Spleen (tissue), 7 donors: ENCODE results near the gene GPAT3.

ENCODE experiments used
- POLR2A ChIP-seq, 3 donors: fragments of 450-650 bp; IDR thresholded peaks; one replicate each; pipeline ENCODE4 v1.5.1; 2017; ENCODE audit warnings: antibody characterized with exemption in 3 of 3, mild to moderate bottlenecking in 1 of 3
- POLR2AphosphoS5 ChIP-seq, 3 donors: sonication (generic); formaldehyde crosslinking; IDR thresholded peaks; one replicate each; pipeline ENCODE4 v1.5.1; 2017; ENCODE audit warnings: antibody characterized with exemption in 3 of 3
- TF ChIP-seq, protein P1 (sequence below), 11 experiments: fragments of 200-600 bp in 7 of 11; fragments of 450-650 bp in 4 of 11; sonication (generic) in 4 of 11; IDR thresholded peaks in 8 of 11; conservative IDR thresholded peaks in 3 of 11; 1 replicate in 7 of 11; 2 replicates in 4 of 11; pipeline versions ENCODE4 v1.4.0 to v1.8.0; 2016 to 2021; ENCODE audit warnings: antibody characterized with exemption in 11 of 11, inconsistent platforms in 4 of 11, mild to moderate bottlenecking in 1 of 11
- donor health status: DM: no; HTN: no; CAD: no; lungs with moderate emphysema.
- donor health status: DM: no; HTN: no; CAD: no.
- donor health status: DM: no; HTN: no; CAD: no.

DNA sequence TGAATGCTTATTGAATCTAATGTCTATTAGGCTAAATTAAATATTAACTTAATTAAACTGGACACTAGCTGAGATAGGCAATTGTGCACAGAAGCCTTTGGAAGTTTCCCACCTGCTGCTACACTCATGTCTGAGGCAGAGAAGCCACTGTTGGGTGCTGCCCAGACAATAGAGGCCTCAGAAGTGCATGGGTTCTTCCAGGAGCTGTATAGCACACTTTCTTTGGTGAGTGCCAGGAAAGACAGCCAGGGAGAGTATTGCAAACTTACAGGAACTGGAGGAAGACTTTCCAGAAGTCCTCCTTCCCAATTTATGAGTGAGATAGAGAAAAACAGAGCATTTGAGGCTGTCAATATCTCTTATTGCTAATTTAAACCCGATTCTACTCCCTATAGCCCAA is 89.9 kb downstream of the GPAT3 start:
- TF ChIP-seq, protein P1, sequence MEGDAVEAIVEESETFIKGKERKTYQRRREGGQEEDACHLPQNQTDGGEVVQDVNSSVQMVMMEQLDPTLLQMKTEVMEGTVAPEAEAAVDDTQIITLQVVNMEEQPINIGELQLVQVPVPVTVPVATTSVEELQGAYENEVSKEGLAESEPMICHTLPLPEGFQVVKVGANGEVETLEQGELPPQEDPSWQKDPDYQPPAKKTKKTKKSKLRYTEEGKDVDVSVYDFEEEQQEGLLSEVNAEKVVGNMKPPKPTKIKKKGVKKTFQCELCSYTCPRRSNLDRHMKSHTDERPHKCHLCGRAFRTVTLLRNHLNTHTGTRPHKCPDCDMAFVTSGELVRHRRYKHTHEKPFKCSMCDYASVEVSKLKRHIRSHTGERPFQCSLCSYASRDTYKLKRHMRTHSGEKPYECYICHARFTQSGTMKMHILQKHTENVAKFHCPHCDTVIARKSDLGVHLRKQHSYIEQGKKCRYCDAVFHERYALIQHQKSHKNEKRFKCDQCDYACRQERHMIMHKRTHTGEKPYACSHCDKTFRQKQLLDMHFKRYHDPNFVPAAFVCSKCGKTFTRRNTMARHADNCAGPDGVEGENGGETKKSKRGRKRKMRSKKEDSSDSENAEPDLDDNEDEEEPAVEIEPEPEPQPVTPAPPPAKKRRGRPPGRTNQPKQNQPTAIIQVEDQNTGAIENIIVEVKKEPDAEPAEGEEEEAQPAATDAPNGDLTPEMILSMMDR (IDR thresholded peaks at IDR 0.05 in 8 of 11, conservative IDR thresholded peaks at IDR 0.05 in 3 of 11), result no peak
- no peak for TF ChIP-seq POLR2AphosphoS5 (IDR thresholded peaks at IDR 0.05)
- TF ChIP-seq POLR2A (IDR thresholded peaks at IDR 0.05), result no peak
